ENCODE data around the gene UBA52.

GRCh38 chr19:18543814-18544475 lies 27.7 kb upstream of the UBA52 start:
- TF ChIP-seq CTCF (IDR thresholded peaks at IDR 0.05): no peak
- no peak for TF ChIP-seq POLR2A (IDR thresholded peaks at IDR 0.05)
- TF ChIP-seq POLR2AphosphoS5 (IDR thresholded peaks at IDR 0.05): no peak
- TF ChIP-seq EP300 (IDR thresholded peaks at IDR 0.05): no peak

Data from gastroesophageal sphincter (tissue), 3 donors.